HG02840 (cell line): Measurements from ENCODE around the gene EXOSC5.
"Not testable (repeated sequence)": the region's sequence is repeated elsewhere in the genome, so short reads cannot be mapped to it uniquely, and the experiment has no call there.

Experiments
- ATAC-seq: cut with Tn5 transposase; IDR thresholded peaks from one replicate; pipeline ENCODE4 v1.9.1; 2021; ENCODE audit warnings: mild to moderate bottlenecking, moderate library complexity, moderate number of reproducible peaks; ENCODE audit not compliant: unreplicated experiment, low FRiP score

Gene EXOSC5

DNA sequence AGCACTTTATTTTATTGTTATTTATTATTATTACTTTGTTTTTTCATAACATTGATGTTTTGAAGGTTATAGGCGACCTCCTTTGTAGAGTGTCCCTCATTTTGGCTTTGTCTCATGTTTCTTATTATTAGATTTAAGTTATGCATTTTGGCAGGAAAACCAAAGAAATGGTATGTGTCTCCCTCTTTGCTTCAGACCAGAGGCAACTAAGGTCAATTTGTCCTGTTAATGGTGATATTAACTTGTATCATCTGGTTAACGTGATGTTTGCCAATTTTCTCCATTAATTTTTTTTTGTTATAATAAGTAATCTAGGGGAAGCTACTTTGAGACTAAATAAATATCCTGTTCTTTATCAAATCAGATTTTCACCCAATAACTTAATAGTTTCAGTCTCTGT, 24.7 kb downstream of the EXOSC5 start:
- ATAC-seq = no peak

DNA sequence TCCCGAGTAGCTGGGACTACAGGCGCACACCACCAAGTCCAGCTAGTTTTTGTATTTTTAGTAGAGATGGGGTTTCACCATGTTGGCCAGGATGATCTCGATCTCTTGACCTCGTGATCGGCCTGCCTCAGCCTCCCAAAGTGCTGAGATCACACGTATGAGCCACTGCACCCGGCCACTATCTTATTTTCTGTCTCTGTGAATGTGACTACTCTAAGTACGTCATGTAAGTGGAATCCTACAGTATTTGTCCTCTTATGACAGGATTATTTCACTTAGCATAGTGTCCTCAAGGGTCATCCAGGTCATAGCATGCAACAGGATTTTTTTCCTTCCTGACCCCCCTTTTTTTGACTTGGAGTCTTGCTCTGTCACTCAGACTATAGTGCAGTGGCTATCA, 25.6 kb downstream of the EXOSC5 start:
- no peak for ATAC-seq

DNA sequence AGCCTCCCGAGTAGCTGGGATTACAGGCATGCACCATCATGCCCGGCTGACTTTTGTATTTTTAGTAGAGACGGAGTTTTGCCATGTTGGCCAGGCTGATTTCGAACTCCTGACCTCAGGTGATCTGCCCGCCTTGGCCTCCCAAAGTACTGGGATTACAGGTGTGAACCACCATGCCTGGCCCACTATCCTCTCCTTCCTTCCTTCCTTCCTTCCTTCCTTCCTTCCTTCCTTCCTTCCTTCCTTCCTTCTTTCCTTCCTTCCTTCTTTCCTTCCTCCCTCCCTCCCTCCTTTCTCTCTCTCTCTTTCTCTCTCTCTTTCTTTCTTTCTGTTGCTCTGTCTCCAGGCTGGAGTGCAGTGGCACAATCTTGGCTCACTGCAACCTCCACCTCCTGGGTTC, 26.0 kb downstream of the EXOSC5 start:
- ATAC-seq = not testable (repeated sequence)

DNA sequence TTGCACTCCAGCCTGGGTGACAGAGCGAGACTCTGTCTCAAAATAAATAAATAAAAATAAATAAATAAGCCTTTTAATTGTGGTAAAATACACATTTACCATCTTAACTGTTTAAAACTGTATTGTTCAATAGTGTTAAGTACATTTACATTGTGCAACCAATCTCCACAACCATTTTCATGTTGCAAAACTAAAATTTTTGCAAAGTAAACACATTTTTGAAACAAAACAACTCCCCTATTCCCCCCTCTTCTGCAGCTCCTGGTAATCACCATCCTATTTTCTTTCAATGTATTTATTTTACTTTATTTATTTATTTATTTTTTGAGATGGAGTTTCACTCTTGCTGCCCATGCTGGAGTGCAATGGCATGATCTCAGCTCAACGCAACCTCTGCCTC, 27.4 kb downstream of the EXOSC5 start:
- no peak for ATAC-seq

DNA sequence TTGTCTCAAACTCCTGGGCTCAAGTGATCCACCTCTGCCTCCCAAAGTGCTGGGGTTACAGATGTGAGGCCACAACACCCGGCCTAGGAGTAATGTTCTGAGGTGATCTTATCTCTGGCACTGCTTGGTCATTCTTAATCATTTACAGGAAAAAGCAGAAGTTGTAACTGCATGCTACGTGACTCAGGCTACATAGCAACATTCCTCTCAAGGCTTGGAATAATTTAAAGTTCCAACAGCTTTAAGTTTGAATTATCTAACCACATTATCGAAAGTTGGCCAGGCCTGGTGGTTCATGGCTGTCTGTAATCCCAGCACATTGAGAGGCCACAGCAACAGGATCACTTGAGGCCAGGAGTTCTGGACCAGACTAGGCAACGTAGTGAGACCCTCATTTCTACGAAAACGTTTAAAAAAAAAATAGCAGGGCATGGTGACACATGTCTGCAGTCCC, 29.3 kb downstream of the EXOSC5 start:
- ATAC-seq = no peak

DNA sequence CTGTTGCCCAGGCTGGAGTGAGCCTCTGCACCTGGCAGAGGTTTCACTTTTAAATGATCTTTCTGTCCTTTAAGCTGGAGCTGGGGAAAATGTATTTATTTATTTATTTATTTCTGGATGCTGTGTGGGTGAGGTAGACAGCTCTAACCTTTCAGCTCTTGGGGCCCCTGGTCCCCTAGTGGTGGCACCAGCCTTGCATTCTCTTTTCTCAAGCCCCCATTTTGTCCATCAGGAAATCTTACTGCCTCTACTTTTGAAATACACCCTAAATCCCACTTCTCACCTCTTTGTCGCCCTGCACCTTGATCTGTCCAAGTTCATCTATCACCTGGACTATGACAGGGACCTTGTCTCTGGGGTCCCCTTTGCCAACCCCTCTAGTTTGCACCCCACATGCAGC, 31.1 kb downstream of the EXOSC5 start:
- no peak for ATAC-seq

DNA sequence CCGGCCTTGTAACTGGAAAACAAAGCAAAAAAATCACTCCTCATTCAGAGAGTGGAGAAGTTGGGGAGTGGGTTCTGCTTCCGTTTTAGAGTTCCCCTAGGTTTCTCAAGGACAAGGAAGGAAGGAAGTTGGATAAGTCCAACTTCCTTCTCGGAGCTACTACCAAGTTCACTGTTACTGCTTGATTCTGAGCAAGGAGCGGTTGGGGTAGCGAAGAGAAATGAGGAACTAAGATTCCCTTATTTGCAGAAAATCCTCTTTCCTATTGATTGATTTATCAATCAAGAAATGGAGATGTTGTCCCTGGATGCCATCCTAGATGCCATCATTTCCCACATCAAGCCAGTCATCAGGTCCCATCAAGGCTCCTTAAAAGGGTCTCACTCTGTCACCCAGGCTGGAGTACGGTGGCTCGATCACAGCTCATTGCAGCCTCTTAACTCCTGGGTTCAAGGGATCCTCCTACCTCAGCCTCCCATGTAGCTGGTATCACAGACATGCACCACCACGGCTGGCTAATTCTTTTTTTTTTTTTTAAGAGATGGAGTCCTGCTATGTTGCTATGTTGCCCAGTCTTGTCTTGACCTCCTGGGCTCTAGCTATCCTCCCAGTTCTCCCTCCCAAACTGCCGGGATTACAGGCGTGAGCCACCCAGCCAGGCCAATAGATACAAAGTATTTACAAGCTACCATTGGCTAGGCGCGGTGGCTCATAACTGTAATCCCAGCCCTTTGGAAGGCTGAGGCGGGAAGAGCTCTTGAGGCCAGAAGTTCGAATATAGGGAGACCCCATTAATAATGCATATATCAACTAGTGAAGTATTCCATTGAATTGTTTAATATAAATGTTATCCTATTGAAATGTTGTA, 32.4 kb downstream of the EXOSC5 start:
- ATAC-seq = no peak

DNA sequence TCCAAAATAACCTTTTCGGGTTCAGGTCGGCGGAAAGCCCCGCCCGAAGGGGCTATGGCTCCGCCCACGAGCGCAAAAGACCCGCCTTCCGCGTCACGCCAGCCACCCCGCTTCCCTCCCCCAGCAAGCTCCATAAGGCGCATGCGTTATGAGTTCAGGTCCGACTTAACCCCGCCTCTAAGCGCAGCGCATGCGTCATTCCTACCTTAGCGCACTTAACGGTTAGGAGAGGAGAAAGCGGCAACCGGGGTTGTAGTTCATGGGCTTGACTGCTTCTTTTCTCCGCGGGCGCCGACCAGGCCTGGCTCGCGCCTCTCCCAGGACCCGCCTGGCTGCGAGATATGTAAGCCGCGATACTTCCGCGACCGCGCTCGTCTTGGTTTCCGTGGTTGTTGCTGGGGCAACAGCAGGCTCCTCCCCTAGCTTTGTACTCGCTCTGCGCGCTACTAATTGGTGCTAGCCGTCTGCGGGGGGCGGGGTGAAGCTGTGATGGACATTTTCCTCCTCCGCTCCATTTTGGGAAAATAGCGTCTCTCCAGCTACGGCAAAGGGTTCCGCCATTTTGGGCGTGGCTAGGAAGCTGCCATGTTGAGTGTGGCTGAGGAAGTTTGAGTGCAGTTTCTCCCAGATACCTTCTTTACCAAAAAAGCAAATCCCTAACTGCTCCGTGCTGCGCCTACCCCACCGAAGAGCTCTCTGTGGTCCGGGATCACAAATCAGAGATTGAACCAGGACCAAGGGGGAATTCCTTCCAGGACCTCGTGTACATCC, 33.2 kb downstream of the EXOSC5 start, which contains the start of gene B9D2:
Gene B9D2, minus strand, starts transcription at position 397 of the 771 bp plus-strand sequence. CDS start 630 bp downstream, outside the sequence.
- peak; percentile 83 for ATAC-seq

DNA sequence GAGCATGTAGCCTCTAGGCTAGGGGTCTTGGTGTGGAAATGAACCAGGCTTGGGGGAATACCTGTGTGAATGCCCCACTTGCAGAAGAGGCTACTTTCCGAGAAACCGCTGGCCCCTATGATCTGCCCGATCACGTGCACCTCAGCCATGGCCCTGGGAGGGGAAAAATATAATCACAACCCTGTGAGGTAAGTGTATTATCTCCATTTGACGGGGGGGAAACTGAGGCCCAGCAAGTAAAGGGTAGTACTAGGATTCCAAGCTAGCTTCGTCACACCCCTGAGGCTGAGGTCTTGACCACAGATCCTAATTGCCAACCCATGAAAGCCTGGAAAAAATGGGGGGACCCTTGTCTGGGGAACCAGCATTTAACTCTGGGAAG, 33.8 kb downstream of the EXOSC5 start:
- no peak for ATAC-seq

DNA sequence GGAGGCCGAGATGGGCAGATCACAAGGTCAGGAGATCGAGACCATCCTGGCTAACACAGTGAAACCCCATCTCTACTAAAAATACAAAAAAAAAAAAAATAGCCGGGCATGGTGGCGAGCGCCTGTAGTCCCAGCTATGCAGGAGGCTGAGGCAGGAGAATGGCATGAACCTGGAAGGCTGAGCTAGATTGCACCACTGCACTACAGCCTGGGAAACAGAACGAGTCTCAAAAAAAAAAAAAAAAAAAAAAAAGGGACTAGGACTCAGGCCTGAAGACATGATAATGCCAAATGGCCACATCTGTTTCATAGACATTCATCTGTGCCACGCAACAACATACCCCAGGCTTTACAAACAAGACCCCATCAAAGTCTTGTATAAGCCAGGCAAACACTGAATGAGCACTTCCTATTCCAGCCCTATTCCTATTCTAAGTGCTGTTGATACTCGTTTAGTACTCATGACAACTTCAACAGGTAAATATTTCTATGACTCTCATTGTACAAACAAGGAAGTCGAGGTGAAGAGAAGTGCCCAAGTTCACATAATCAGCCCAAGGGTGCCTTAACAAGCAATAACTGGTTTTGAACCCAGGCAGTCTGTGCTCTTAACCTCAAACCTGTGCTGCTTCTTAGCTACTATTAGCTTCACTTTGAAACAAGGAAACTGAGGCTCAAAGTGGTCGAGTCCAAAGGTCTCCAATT, 34.9 kb downstream of the EXOSC5 start:
- no peak for ATAC-seq

DNA sequence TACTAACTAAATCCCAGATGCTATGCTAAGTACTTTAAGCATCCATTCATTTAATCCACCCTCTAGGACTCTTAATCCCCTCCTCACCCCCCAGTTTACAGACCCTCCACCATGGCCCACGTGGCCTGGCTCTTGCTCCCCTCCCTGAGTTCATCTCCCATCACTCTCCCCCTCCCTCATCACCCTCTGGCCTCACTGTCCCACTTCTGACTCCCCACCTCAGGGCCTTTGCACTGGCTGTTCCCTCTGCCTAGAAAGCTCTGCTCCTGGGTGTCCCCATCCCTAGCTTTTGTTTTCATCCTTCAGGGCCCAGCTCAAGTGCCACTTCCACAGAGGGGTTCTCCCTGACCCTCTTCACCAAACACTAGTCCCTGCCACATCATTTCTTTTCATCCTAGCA, 37.4 kb downstream of the EXOSC5 start:
- no peak for ATAC-seq

DNA sequence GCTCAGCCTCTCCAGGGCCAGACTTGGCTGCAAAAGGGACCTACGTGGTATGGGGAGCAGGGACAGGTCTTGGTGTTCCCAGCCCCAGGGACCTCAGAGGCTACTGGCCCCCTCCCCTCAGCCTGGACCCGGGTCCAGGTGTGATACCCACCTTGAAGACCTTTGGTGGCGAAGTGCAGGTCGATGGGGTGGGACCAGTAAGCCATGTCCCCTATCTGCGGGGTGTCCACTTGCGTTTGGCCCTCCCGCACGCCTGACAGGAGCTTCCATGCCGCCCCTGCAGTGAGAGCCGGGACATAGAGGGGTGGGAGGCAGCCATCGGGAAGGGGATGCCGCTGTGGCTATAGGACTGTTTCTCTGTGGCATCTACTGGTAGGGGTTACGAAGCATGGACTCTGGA, 39.4 kb downstream of the EXOSC5 start:
- ATAC-seq = no peak

DNA sequence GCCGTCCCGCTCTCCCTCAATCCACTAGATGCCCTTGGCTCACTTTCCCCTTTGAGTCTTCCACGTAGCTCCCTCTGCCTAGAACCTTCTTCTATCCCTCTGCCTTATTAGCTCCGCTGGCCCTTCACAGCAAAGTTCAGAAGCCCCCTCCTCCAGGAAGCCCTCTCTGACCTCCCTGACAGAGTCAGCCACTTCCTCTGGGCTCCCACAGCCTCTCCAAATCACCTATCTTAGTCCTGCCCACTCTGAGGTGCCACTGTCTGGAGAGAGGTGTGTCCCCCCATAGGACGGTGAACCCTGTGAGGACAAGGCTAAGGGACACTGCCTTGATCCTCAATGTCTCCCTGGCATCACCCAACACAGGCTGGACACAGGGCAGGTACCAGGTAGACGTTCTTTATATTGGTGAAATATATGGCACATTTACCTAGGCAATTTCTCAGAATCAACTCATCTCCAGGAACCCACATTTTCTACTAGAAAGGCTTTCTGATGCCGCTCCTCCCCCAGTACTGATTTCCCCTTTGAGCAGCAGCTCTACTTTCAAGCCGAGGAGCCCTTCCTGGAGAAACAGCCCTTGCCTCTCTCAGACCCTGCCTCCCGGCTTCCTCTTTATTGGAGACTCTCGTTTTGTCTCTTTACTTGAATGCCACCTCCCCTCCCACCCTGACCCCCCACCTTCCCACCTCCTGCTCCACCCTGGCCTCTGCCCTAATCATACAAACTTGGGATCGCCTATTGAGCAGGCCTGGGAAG, 40.0 kb downstream of the EXOSC5 start:
- no peak for ATAC-seq

DNA sequence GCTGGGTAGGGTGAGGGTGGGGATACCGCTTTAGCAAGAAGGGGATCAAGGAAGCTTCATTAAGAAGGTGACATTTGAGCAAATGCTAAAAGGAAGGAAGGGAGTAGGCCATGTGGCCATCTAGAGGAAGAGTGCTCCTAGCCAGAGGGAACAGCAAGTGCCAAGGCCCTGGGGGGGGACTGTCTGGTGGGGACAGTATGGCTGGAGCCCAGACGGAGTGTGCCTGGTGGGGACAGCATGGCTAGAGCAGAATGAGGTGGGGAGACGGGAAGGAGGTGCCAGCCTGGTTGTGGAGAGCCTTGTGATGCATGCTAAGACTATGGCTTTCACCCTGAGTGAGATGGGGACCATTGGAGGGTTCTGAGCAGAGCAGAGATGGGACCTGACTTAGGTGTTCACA, 41.4 kb downstream of the EXOSC5 start:
- no peak for ATAC-seq

DNA sequence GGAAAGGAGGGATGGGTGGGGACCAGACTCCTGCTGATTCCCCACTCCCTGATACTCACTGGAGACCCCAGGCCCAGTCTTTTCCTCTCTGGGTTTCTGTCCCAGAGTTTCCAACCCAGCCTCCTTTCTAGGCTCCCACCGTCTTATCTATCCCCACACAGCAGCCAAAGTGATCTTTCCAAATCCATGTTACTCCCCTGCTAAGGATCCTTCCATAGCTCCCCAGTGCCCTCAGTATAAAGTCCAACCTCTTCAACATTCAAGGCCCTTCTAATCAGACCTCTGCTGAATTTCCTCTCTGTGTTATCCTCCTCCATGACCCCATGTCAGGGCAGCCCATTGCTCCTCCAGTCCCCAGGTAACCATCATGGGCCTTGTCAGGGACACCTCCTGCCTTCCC, 42.1 kb downstream of the EXOSC5 start:
- no peak for ATAC-seq

DNA sequence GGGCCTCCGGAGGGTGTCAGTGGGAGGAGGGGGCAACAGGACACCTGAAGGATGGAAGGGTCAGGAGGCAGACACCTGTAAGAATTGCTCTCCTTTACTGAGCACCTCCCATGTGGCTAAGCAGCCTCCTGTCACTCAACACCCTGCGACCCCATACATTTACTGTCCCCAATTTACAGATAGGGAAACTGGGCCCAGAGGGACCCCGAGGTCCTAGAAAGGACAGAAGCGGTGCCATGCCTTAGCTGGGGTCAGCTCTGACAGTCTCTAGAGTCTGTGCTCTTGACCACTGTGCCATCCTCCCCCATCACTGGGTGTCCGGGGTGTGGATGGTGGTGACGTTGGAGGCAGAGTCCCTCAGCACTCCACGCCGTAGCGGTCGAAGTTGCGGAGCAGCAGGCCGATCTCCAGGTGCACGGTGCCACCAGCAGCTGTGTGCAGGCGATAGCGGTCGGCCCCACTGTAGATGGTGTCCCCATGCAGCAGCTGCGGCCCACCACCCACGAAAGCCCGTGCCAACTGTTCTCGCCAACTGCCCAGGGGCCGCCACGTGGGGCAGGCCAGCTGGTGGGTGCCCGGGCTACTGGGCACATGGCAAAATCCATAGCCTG, 42.7 kb downstream of the EXOSC5 start:
- peak; percentile 8 for ATAC-seq

DNA sequence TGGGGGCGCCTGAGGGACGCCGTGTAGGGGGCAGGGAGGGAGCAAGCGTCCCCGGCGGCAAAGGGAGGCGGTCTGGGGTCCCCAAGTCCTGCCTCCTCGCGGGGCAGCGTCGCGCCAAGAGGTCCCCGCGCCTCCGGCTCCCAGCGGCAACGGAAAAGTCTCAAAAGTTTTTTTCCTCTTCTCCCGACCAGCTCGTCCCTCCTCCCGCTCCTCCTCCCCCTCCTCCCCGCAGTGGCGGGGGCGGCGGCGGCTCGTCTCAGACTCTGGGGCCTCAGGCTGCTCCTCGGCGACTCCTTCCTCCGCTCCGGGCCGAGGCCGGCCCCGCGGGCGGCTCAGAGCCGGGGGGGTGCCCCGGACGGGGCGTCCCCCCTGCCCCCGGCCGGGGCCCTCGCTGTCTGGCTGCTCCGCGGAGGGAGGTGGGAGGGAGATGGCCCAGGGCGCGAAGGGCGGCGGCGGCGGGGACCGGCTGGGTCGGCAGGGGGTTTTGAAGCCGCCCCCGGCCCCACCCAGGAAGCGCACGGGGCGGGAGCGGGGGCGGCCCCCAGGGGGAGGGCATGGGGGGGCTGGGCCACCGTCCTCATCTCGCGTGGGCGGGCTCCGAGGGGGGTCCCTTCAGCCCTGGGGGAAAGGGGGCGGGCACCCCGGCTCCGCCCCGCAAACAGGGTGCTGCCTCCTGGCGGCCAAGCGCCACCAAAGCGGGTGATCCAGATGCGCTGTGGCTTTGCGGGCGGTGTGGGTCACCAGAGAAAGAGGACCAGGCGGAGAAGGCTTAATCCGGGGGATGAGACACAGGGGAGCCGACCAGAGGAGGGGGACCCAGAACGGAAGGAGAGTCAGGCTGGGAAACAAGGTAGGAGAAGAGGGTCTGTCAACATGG, 43.5 kb downstream of the EXOSC5 start, which contains the start of gene TGFB1:
Gene TGFB1, minus strand, starts transcription at position 457 of the 877 bp plus-strand sequence. CDS start 878 bp downstream, outside the sequence.
- peak; percentile 39 for ATAC-seq

DNA sequence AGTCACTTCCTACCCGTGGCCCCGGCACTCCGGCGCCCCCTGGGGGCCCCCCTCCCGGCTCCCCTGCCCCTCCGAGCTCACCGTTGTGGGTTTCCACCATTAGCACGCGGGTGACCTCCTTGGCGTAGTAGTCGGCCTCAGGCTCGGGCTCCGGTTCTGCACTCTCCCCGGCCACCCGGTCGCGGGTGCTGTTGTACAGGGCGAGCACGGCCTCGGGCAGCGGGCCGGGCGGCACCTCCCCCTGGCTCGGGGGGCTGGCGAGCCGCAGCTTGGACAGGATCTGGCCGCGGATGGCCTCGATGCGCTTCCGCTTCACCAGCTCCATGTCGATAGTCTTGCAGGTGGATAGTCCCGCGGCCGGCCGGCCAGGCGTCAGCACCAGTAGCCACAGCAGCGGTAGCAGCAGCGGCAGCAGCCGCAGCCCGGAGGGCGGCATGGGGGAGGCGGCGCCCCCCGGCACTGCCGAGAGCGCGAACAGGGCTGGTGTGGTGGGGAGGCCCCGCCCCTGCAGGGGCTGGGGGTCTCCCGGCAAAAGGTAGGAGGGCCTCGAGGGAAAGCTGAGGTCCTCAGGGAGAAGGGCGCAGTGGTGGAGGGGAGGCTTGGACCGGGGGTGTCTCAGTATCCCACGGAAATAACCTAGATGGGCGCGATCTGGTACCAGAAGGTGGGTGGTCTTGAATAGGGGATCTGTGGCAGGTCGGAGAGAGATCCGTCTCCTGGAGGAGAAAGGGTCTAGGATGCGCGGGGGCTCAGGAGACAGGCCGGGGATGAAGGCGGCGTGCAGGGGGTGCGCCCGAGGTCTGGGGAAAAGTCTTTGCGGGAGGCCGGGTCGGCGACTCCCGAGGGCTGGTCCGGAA, 44.3 kb downstream of the EXOSC5 start:
- no peak for ATAC-seq
